GM18873 (cell line): ENCODE data around the gene LAMA3.
"Not testable (repeated sequence)": the region's sequence is repeated elsewhere in the genome, so short reads cannot be mapped to it uniquely, and the experiment has no call there.

Source experiments
- ATAC-seq: cut with Tn5 transposase; IDR thresholded peaks from one replicate; pipeline ENCODE4 v1.9.1; 2021; ENCODE audit warnings: mild to moderate bottlenecking, moderate library complexity, moderate number of reproducible peaks; ENCODE audit not compliant: unreplicated experiment, low FRiP score

The LAMA3 gene

DNA sequence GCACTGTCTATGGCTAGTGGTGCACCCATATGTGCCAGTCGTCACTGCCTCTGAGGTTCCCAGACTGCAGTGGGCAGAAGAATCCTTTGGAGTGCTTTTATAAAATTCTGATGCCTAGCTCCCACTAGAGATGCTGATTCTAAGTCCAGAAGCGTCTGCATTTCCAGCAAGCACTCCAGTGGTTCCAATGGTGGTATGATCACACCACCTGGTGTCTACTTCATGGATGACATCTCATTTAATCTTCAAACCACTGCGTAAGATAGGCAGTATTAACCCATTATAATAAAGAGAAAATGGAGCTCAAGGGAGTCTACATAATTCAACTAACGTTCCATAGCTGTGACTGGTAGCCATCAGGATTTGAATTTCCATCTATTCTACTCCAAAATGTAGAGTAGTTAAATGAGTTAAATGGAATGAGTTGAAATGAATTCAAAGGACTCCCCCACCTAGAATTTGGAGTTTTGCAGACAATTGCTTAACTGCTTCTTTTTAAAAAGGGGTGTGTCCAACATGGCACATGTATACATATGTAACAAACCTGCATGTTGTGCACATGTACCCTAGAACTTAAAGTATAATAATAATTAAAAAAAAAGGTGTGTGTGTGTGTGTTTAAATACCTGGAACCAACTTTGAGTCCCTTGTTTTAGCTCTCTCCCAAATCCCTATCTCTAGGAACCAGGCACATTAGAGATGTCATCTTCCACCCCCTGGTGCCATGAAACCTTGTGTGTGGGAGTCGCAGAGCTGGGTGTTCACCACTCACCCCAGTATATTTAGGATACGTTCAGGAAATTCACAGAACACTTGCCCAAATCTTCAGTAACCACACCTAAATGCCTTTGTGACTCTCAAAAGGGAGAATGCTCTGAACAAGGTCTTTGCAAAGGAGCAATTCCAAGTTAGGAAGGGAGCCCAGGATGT lies 14.1 kb downstream of the LAMA3 start:
- ATAC-seq: no peak

DNA sequence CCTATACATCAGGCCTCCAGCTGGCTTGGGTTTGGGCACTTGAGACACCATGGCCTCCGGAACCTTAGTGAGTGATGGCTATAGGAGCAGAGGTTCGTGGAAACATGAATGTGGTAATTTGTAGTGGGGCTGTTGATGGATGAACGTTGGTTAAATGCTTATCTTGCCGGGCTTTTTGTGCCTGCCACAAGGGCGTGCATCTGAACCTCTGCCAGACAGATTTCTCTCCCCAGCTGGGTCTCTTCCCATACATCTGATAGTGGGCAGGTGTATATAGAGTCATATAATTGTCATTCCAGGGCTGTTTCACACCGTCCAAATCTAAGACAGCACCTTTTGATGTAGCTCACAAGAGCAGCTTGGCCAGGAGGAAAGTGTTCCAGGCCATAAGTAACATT lies 14.7 kb downstream of the LAMA3 start:
- no peak for ATAC-seq

DNA sequence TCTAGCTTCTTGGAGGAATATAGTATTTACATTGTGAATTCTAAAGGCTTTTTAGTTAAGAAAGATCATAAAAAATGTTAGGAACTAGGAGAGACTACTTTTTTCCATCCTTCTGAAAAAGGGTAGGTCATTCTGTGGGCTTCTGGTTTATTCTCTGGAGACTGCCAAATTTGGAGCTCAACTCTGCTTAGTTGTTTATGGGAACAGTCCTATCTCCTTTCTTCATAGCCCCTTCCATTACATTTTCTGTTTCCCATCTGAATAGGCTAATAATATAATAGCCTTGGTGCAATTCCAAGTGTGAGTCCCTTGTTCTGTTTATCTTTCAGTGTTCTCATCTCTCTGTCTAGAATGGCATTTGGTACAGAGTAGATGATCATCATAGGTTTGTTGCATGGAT lies 15.6 kb downstream of the LAMA3 start:
- no peak for ATAC-seq

DNA sequence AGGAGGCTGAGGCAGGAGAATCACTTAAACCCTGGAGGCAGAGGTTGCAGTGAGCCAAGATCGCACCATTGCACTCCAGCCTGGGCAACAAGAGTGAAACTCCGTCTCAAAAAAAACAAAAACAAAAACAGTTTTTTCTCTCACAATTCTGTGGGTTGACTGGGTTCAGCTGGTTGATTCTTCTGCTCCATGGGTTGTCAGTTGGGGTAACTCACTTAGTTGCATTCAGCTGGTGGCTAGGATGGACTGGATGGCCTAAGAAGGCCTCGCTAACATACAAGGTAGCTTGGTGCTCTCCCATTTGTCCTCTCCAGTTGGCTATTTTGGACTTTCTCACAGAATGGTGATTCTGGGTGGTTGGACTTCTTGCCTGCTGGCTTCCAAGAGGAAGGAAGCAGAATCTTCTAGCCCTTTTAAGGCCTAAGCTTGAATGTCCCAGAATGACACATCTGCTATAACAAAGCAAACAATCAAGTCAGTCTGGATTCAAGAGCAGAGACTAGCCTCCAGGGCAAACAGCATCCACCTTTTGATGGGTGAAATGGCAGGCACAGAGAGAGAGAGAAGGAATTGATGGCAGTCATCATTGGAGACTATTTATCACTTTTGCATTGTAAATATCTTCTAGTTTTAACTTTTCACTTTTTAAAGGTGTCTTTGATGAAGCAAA lies 17.9 kb downstream of the LAMA3 start:
- no peak for ATAC-seq

DNA sequence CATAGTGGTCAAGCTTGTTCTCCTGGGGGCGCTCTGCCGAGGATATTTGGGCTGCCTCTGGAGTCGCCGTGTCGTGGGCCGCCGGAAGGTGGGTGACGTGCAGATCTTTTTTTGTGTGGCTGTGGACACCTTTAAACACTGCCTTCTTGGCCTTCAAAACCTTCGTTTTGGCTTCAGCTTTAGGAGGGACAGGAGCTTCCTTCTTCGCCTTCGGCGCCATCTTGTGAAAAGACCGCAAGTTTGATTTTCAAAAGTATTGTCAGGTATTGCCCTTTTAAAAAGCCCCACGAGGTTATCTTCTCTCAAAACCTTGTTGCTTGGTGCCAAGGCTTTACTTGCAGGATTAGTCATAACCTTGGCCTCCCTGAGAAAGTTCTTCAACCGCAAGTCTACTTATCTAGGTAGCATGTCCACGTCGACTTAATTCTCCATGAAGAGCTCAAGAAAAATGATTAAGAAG lies 20.8 kb downstream of the LAMA3 start:
- no peak for ATAC-seq

DNA sequence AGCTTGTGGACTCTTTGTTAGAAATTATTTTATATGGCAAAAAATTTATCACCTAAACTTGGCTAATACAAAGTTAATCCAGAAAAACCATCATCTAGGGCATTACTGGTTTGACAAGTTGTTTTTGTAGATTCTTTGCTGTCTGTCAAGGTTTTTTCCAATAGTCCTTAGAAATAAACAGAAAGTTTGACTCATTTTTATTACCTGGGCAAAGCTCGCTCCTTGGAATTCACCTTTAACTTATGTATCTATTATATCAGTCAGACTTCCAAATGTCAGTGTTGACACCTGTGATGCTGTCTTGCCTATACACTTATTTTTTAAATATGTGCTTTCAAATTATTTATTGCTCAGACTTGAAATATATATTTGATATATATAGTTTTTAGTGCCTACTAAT lies 21.7 kb downstream of the LAMA3 start:
- ATAC-seq: no peak

DNA sequence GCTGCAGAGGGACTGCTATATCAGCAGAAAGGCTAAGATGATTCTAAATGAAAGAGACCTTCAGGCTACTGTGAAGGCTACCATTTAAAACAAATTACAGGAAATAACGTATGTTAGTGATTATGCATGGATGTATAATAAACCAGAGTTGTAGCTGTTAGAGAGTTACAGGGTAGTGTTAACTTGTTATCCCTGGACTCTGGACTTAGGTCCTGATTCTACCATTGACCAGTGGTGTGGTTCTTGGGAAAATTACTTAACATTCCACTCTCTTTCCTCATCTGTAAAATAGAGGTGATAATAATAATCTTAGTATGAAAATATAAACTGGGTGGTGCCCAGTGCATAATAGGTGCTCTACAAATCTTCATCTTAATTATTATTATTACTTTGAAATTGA lies 22.2 kb downstream of the LAMA3 start:
- ATAC-seq: no peak

DNA sequence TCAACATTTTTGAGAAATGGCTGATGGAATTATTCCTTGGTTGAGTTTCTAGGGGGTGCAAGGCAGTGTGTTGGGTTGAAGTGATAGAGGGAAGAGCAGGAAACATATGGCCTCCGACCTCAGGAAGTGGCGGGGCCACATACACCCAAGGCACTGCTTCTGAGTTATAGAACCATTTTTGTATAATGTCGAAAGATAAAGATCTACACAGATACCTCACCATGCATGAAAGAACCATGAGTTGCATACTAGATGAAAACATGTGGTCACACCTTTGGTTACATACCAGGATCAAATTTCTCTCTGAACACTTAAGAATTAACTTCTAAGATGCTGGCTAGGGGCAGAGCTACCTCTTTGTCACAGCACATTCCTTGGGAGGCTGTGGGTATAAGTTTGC lies 23.2 kb downstream of the LAMA3 start:
- no peak for ATAC-seq

DNA sequence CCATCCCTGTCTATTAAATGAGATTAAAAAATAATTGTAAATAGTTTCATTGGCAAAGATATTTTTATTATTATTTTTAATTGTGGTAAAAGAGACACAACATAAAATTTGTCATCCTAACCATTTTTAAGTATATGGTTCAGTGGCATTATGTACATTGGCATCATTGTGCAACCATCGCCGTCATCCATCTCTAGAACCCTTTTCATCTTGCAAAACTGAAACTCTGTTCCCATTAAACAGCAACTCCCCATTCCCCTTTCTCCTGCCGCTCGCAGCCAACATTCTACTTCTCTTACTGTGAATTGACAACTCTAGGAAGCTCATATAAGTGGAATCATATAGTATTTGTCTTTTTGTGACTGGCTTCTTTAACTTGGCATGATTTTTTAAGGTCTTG lies 25.3 kb downstream of the LAMA3 start:
- no peak for ATAC-seq

DNA sequence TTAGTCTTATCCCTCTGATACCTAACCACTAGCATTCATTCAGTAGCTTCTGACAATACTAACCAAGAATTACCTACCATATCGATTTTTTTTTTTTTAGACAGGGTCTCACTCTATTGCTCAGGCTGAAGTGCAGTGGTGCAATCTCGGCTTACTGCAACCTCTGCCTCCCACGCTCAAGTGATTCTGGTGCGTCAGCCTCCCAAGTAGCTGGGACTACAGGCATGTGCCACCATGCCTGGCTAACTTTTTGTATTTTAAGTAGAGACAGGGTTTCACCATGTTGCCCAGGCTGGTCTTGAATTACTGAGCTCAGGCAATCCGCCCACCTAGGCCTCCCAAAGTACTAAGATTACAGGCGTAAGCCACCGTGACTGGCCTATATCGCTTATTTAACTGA lies 26.8 kb downstream of the LAMA3 start:
- not testable (repeated sequence) for ATAC-seq

DNA sequence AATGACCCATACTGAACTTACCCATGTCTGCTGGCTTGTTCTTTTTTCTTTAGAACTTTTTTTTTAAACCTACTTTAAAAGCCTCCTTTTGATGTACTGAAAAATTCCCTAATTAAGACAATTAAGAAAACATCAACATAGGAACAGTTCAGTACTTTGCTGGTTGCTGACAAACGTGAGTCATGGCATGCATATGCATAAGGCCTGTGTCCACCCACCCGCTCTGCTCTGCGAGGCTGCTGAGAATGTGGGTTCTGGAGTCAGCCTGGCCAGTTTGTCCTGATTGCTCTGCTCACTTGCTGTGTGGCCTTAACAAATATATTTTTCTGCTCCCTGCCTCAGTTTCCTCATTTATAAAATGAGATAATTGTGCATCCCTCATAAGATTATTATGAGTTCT lies 27.3 kb downstream of the LAMA3 start:
- no peak for ATAC-seq

DNA sequence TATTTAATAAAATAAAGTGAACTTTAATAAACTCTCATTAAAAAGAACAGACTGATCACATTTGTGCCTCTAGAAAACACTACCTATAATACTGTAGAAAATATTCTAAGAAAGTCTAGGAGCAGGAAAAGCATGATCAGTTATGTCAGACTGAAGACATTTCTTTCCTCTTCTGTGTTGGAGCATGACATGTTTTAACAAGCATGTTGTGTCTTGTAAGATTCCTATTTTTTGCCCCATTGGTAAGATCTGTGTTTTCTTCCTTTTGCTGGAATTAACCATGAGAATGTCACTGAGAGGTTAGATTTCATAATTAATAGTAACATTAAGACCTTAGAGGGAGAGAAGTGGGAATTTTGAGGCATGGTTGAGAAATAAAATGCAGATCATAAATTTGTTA lies 27.7 kb downstream of the LAMA3 start:
- no peak for ATAC-seq

DNA sequence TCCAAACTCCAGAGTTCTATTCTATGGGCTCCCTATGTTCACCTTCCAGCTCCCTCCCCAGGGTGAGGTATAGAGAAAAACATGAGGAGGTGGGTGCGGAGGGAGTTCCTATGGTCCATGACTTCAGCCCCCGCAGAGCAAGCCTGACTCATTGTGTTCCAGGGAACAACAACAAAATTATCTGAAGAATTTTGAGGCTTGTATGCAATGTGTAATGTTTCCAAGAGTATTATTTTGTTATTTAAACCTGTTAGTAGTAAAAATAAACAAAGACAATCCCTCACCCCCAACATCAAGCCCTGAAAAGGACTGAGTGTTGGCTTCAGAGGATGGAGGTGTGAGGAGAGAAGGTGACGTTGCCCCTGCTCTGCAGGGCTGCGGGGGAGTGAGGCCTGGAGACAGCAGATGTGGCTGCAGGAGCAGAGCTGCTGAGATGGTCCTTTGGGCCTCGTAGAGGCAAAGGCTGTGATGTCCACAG lies 29.0 kb downstream of the LAMA3 start:
- ATAC-seq: no peak

DNA sequence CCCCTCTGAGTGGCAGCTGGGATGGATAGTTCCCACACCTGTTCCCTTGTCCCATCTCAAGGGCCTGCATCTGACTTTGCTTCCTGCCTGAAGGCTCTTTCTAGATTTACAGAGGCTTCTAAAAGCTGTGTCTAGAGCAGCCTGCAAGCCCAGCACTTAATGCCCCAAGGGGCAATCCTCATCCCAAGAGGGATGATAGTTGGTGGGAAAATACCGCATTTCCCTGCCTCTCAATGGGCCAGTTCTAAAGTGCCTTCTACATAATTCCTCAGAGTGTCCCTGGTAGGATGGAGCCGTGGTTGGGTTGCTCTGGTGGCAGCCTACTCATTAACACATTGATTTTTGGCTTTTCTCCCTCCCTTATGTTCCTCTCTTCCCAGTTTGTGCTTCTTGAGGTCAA lies 29.5 kb downstream of the LAMA3 start:
- ATAC-seq: no peak

DNA sequence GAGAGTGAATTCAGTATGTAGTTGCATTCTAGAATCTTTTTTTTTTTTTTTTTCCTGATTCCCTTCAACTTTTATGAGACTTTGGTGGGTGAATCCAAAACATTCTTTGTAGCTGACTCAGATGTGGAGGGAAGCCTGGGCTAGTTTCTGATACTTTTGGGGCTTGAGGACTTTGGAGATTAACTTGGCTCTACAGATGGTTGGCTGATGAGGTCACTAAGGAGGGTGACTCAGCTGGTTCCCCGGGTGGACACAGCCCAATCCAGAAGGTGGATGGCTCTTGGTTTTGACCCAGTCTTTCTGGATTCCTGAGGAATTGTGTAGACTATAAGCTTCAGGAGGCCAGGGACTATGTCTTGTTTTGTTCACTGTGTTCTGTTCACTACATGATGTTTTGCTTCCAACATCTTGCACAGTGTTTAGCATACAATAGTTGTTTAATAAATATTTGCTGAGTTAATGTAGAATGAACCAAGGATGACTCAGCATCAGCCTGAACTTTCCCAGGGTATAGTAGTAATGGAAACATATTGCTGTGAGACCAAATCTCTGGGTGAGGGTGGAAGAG lies 30.5 kb downstream of the LAMA3 start:
- ATAC-seq: no peak

DNA sequence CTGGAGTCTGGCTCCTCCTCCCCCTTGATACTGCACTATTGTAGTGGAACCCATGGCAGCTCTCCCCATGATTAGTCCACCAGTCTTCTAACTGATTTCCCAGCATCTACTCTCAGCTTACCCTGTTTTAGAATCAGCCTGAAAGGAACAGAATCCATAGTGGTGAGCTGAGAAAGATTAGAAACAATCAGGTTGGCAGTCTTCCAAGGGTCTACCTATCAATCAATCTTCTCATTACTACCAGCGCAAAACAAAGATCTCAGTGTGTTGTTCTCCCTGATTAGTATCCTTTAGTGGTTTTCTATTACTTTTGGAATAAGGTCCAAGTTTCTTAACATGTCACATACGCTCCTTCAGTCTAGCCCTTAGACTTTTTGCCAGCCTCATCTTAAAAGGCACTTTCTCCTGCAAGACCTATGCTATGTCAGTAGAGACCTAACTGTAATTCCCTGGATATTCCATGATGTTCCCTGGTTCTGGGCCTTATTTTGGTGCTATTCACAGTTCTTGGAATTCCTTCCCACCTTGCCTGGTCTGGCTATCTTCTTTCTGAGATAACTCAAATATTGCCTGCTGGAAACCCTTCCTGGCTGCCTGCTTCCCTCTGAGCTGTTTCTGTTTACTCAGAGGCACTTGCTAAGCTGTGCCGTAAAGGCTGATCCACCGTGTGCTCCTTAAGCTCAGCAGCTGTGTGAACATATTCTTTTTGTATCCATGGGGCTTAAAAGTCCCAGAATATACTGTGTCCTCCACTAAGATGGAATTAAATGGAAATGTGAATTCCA lies 32.6 kb downstream of the LAMA3 start:
- no peak for ATAC-seq

DNA sequence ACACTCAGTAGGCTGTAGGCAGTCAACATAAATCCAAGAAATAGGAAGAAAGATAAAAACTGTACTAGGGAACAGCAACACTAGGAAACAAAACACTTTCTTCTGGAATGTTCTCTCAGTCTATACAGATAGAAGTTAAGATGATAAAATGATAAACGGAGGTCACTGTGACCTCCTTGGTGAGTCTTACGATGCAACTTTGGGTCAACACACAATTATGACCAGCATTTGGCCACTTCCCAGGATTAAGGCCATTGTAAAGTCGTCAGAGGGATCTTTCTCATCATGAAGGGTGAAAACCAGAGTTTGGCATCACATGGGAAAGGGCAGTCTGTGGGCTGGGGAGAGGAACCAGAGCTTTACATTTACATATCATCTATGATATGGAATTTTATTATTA lies 33.4 kb downstream of the LAMA3 start:
- no peak for ATAC-seq

DNA sequence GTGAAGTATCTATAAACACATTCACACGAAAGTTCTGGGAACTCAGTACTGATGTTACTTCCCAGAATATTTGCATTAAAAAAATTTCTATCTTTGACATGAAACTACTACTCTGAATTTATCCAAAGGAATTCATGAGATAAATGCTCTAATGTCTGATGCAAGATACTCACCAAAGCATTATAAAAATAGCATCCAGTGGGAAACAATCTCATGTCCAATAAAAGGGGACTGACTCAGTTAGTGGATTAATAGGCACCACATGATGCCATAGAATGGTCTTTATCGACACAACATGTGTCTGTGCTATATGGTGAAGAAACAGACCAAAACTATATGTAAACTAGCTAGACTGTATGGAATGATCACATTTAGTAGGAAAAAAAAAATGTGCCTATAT lies 33.9 kb downstream of the LAMA3 start:
- ATAC-seq: no peak

DNA sequence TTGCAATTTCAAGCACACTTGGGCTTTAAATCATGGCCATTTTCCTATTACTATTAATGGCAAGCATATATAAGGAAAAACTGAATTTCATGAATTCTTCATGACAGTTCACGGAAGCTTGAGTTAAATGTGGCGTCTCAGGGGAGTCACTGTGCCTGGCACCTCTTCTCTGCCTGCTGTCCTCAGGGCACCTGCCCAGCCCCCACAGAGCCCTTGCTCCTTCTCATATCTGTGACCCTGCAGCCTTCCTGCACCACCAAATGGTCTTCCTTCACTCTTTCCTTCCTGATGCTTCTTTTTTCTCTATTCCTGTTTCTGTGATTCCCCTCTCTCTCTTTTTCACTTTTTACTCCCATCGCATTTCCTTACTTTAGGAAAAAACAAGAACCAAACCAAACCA lies 35.4 kb downstream of the LAMA3 start:
- ATAC-seq: no peak

DNA sequence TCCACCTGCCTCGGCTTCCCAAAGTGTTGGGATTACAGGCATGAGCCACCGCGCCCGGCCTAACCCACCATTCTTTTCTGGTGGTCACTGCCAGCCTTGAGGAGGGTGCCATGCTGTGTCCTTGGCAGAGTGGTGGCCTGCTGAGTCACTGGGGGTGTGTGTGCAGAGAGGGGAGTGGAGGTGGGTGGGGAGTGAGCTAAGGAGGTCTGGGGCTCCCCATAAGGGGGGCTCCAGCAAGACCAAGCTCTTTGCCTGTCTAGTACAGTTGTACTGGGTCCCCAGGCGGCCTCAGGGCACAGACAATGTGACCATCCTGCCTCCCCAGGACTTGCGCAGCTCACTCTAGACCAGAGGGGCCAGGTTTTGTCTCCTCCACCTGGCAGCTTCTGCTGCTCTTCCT lies 36.1 kb downstream of the LAMA3 start:
- ATAC-seq: no peak
